OCI-M2 (cell line): ENCODE data around the gene TMEM212.

Experiments
- DNase-seq: peaks from one replicate; lab custom pipeline; 2025; ENCODE audit not compliant: unreplicated experiment; lab: John Stamatoyannopoulos, UW

The TMEM212 gene

DNA sequence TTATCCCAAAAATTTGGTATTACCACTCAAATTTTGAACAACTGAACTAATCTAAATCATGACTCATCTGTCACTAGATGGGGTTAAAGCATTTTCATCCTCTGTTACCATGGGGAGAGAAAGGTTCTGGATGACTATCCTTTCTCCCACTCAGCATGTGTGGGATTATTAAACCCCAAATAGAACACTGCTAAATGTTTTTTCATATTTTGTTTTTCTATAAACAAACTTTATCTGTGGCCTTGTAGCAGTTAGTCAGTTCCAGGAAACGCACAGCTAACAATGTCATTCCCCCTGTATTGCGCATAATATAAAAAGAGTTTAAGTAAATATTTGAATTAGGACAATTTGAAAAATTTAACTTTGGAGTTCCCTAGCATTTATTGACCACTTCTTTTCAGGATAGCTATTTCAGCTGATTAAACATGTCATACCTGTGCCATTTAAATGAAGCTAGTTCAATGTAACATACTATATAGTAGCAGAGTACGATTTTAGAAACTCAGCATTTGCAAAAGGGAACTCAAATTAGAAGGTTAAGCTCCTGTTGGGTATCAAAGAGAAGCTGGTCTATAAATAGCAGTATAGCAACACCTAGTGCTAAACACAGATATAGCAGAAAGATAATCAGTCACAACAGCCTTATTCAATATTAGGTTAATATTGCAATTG, 9.2 kb upstream of the TMEM212 start:
- no peak for DNase-seq

DNA sequence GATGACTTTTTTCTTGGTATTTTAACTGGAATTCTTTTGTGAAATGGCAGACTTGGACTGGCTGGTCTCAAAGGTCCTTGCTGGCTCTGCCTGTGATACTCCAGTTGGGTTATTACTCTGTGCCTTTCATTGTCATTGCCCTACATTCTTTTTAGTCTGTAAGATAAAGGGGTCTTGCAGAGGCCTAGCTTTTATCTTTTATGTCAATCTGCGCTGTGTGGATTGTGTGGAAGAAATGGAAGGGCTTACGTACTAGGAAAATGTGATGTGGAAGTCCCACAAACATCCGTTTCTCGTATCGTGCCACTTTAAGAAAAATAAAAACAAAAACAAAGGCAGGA, 8.7 kb upstream of the TMEM212 start:
- no peak for DNase-seq

DNA sequence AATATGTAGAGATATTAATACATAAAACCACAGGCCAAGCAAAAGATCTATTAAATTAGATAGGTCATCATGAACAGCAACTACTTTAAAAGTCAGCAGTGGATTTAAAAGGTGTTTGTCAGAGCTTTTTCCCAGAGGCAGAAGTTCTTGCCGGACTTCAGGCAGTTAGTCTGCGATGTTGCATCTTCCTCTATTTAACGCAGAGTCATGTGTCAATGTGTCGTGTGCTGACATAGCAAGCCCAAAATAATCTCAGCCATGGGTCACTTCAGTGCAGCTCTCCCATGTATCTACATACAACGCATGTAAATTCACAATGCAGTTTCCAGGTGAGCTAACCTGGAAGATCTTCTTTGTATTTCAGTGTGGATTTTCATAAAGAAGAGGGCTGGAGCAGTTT, 8.0 kb upstream of the TMEM212 start:
- DNase-seq, result no peak

DNA sequence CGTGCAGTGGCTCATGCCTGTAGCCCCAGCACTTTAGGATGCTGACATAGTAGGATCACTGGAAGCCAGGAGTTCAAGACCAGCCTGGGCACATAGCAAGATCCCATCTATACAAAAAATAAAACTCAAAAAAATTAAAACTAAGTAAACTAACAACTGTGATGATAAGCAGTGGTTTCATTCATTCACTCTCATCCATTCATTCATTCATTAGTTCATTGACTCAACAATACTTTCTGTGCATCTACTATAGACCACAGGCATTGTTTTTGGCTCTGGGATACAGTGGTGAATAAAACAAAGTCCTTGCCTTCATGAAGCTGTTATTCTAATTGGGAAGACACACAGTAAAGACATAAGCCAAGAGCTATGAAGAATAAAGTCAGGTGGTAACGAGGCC, 7.5 kb upstream of the TMEM212 start:
- DNase-seq, result no peak

DNA sequence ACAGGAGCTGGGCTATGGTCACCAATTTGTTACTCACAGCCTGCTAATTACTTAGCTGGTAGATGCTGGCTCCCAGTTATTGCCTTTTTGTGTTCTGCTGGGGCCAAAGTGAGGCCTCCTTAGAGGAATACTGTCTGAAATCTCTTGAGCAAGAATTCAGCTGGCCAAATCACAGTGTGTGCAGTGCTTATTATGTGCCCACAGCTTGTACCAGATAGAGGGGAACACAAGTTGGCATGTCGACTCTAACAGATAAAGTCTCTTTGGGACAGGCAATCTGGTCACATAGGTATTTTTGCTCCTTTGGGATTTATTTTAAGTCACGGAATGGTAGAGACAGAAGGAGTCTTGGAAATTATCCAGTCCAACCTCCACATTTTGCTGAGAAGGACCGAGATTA, 6.3 kb upstream of the TMEM212 start:
- DNase-seq, result no peak

DNA sequence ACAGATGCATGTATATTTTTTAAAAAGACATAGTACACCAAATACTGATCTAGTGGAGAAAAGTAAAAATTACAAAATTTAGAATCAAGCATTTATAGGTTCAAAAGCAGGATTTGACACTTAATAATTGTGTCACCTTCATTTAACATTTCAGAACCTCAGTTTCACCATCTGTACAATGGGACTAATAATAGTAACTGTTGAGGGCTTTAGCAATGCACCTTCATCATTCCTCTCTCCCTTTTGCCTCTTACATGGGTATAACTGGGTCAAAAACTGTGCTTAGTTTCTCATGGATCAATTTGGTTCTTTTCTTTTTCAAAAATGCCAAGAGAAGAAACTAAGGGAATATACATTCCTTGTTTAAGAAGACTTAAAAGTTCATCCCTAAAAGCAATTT, 5.5 kb upstream of the TMEM212 start:
- no peak for DNase-seq

DNA sequence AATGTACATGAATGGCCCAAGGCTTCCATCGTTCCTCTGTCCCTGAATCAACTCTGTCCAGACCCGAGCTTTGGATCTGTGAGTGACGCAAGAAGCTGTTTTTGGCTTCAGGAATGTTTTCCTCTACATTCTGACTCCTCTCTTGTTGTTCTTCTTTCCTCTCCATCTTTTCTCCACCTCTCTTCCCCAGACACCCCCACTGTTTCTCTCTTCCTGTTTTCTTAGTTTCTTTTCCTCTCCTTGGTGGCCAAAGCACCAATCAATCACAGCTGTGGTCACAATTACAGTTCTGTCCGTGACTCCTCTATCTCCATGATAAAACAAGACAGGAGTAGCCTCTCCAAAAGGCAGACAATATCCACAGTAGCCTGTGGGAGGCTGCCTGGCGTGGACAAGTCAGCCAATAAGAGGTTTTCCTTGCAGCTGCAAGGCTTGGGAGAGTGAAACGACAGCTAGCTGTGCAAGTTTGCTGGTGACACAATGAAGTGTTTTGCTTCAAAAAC, 4.9 kb upstream of the TMEM212 start:
- no peak for DNase-seq

DNA sequence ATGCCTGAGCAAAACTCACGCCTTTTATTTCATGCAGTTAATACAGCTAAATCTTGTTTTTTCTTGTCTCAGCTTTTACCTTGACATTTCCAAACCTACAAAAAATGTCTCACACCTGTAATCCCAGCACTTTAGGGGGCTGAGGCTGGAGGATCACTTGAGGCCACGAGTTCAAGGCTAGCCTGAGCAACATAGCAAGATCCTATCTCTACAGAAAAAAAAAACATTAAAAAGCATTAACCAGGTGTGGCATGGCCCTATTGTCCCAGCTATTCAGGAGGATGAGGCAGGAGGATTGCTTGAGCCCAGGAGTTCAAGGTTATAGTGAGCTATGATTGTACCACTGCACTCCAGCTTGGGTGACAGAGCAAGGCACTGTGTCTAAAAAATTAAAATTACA, 3.9 kb upstream of the TMEM212 start:
- DNase-seq, result no peak

DNA sequence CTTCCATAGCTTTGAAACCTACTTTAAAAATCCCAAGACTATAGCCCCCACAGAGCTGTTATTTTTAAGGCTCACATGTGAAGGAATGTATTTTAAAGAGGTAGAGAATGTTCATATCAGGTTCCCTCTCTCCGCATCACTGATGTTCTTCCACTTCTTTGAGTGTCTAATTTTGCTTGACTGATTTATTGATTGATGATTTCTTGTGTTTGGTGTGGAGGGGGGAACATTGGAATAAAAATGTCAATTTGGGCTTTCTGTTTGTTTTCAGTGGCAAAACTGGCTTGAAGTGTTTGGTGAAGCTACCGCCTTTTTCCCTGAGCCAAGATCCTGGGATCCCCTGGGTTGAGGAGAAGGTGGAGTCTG, 2.7 kb upstream of the TMEM212 start:
- no peak for DNase-seq

DNA sequence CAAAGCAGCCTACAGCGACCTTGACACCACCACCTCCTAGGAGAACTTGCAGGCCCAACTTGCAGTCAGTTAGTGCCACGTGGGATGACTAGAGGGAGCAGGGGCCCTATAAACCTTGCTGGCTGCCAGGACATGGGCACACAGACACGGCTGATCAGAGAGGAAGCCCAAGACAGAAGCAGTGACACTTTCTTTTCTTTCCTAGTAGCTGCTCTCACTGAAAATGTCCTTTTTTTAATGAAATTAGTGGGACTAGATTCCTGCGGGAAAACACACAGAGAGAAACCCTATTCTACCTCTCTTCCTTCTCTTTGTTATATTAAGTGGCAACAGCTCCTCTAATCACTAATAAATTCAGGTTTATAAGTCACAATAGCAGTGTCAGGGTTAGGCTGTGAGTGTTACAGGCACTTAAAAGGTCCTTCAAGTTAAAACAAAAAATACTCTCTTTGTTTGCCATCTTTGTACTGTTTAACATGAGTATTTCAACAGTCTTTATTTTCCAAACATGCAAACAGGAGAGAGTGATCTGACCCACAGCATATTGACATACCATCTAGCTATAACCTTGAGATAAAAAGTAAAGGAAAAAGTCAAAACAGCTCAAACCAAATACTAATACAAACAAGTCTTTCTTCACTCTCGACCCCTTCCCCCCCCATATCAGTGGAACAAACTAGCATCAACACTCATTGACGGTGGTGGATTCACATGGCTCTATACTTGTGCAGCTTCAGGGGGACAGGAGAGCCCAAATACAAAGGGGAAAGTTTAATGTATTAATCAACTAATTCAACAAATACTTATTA, 2.1 kb upstream of the TMEM212 start:
- no peak for DNase-seq

DNA sequence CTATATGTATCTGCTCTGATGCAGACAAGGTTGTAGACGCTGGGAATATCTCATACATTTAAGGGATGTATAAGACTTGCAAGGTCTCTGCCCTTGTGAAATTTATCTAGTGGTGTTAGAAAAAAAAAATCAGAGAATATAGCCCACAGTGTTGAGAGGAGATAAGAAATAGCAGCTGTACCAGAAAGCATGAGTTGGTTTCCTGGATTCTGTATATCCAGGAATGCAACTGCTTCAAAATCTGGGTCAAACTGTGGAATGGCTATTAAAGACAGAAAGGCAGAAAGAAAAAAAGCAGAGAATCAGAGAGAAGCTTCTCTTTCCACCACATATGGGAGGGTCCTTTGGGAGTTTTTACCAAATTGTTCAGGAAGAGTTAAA, 1.5 kb upstream of the TMEM212 start:
- DNase-seq, result no peak

DNA sequence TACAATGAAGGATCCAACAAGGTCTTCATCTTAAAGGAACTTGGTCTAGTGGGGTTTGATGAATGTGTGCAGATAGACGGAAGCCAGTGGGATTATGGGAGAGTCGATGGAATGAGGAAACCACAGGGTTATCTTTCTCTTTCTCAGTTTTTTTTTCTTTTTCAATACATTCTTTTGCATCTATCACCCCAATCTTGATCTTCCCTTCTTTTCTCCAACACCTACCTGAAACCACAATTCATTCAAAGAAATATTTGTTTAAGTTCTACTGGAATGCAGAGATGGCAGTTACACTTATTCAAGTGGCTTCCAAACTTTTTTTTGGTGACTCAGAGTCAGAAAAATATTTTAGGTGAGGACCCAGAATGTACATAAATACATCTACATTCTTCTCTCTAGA, 1.7 kb downstream of the TMEM212 start:
- no peak for DNase-seq

DNA sequence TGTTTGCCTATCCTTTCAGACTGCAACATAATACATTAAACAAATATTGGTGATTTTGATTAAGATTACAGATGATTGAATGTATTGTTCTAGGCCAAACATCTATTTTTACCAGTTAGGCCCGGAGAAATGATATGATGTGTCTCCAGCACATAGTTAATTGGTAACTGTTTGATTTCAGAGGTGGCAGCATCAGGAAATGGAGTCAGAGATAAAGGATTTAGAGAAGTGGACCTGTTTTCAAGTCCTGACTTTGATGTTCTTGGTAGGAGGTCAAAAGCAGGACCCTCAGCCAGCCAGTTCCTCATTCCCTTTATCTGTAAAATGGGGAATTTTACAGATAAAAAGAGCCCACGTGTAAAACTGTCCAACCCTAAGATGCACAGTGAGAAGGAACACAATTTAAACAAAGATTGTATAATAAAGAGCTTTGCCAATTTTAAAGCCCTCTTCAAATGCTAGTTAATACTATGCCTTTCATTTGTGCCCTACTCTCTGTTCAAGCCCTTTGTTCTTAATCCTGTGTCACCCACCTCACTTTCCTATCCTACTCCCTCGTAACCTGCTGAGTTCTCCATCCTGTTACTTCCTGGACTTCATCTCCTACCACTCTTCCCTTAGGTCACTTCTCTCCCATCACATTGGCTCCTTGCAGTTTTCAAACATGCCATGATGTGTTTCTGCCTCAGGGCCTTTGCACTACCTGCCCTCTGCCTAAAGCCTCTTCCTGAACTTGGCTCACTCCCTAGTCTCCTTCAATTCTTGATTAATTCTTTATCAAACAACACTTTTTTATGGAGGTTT, 2.5 kb downstream of the TMEM212 start:
- no peak for DNase-seq

DNA sequence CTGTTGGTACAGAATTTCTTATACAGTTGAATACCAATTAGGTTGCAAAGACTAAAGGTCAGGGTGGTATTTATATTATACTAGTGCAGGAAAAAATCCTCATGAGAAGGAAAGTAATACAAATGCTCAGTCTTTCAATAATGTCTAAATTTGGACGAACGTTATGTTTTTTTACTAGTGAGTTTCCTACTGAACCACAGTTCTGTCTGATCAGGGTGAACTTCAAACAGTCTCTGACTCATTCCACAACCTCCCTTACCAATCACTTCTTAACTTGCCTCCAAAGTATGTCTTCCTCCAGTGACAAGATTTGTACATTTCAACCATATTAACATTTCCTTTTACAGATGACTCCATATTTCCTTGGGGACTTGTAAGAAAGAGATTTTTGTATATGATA, 3.4 kb downstream of the TMEM212 start:
- no peak for DNase-seq

DNA sequence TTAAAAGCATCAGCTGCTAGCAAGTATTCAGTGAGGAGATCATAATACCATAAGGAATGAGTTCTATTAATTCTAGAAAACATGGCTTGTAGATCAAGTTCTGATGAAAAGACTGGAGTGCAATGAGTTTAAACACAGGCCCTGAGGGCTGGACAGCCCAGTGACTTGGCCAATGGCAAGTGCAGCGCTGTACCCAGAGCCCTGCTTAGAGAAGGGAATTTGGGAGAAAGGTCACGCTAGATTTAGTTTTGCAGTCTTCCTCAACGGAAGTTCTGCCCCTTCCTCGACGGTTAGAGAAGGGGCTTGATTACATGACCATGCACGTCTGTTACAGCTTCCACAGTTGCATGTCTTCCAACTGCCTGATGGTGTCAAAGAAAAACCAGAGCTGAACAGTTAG, 4.0 kb downstream of the TMEM212 start:
- no peak for DNase-seq

DNA sequence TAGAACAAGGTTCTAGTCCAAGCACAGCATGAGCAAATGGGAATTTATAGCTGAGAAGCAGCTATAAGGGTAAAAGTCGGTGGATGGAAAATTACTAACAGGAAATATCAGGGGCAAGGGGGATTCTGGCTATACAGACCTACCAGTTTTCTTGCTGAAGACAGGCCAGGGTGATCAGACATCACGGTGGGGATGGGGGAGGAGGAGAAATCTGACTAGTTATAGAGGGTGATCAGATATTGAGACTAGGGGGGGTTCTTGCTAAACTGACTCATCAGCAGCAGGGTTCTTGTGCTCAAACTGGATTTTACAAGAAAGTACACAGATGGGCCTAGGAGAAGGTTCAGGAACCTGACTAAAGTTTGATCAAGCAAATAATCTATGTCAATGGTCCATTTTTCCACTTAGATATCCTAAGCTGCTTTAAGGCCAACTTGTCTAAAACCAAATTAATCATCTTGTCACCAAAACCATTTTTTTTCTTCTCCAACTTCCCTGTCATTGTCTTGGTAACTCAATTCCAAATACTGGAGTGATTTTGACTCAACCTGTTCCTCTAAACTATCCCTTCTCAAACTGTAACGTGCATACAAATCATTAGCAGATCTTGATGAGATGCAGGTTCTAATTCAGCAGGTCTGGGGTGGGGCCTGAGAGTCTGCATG, 4.6 kb downstream of the TMEM212 start:
- DNase-seq, result no peak

DNA sequence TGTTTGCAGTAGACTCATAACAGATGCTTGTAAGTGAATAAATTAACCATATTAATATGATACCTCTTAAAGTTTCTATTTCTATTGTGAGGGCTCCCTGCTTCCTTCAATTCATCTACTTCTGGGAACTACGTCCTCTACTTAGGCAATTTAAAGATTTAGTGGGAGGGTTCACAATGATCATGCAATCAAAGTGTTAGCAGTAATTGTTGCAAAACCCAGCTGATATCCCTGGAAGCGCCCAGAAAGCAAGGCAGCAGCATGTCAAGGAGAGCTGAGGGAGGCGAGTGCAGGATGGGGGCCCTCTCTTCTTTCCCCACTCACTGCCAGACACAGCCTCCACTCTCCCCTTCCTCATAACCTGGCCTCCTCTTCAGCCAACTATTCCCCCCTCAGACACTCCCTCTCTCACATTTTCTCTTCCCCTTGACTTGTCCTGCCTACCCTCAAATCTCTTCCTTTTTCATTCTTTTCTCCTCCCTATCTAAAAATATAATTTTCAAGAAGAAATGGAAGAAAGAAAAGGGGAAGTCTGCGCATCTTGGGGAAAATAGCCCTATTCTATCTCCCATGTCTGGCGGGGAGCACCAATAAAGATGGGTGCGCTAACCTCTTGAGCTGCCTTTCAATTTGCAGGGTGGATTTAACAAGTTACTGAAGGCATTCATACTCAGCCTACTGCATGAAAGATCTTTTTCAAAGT, 6.6 kb downstream of the TMEM212 start:
- DNase-seq, result no peak

DNA sequence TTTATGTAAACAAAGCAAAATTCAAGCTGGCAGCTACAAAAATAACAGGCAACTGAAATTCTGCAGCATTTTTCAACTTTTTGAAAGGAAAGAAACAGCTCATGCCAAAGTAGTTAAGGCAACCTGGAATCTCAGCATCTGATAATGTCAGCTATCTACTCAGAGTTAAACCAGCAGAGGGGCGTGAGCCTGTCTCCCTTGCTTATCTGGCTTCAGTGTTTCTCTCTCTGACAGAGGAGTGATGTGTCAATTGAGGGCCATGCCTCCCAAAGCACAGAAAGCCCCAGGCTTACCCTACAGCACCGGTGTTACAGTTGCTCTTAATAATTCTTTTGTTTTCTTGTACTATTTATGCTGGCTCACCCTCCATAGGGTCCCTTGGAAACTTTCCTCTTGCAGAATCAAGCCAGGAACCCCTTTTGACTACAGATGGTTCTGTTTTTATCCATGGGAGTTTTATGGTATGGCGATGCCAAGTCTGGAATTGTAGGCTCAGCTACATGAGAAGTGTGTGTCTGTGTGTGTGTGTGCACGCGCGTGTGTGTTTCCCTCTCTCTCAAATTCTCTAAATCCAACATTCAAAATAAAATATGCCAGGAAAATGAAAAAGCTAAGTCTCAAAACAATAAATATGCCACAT, 7.3 kb downstream of the TMEM212 start:
- DNase-seq, result no peak

DNA sequence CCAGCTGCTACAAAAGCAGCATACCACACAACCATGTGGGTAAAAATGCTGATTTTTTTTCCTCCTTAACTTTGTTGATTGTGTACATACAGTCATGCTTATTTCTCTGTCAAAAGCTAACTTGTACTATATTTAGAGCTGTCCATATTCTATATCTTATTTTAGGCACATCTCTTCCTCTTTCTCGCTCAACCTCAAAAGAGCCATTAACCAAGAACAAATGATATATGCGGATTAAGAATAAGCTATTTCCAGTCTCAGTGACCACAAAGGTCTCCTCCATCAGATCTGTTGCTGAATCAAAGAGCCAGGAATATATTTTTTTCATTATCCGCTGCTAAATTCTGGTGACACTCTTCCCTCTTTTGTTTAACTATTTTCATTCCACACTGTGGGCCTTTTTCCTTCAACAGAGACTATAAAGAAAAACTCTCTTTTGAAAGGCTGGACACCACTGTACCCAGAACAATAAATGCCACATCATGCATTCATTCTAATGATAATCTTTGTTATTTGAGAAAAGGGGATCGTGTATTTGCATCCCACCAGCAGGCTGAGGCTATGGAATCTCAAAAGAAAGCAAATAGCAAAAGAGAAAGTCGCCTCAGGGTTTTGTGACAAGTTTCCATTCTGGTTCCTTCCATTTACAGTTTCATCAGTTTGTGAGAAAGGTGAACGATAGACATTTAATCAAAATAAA, 8.0 kb downstream of the TMEM212 start:
- DNase-seq, result no peak

DNA sequence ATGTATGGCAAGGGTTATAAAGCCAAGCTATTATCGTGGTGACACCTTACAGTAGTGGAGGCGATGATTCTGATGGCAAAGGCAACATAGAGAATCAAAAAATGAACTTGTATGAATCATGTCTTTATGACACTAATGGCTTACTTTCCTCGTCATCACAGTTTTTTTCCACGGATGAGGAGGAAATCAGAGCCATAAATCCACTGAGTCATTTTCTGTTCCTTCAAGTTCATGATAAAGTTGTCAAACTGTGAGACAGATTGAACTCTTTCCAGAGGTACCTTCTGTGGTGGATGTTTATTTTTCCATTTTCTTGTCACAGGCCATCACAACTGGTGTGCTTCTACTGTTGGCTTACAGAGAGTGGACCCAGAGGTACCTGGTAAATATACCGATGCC, 8.5 kb downstream of the TMEM212 start:
- DNase-seq, result no peak
